ENCODE results near the gene LIPE. TPM values are rescaled to one million over a fixed set of nuclear protein-coding genes. Genes with fewer than 3 reads are reported as not detected.
A peak's percentile ranks its signal among the peaks of the same experiment; 100 is the strongest.
"Not testable (repeated sequence)": the region's sequence is repeated elsewhere in the genome, so short reads cannot be mapped to it uniquely, and the experiment has no call there.

Gene LIPE
- total RNA-seq, 1 experiment from 2014 or later: 16.3 TPM

- no peaks in the 10 kb centered on the region for H3K27me3 ChIP-seq (ENCODE audit: low read length)
- H3K36me3 ChIP-seq (ENCODE audit: insufficient read depth, low read length): no peaks in the 10 kb centered on the region
- H3K4me2 ChIP-seq (ENCODE audit: low read depth, low read length, poor library complexity, severe bottlenecking): no peak overlapping the region
- peaks cover 29% of the 10 kb centered on the region for H3K4me1 ChIP-seq (ENCODE audit: low read length)
- H2AFZ ChIP-seq (ENCODE audit: low read length): no peak overlapping the region
- H3K27ac ChIP-seq (ENCODE audit: low read length): no peak overlapping the region
- H3K9me2 ChIP-seq (replicated peaks; ENCODE audit: insufficient read depth, low read length): no peaks in the 10 kb centered on the region
- H3K4me3 ChIP-seq (ENCODE audit: low read length): no peak overlapping the region
- H4K20me1 ChIP-seq (ENCODE audit: insufficient read depth, low read depth, low read length): no peaks in the 10 kb centered on the region
- peak; percentile 38 for DNase-seq
- no peaks in the 10 kb centered on the region for H3K9me3 ChIP-seq (ENCODE audit: low read length)
- H3K9ac ChIP-seq (ENCODE audit: low read length): no peak overlapping the region
- H3K79me2 ChIP-seq (ENCODE audit: low read length): no peaks in the 10 kb centered on the region
Observed at GRCh38 chr19:42469311-42470235, 42.4 kb upstream of the LIPE start.

- H3K9ac ChIP-seq (ENCODE audit: low read length): no peak overlapping the region
- DNase-seq: peak; percentile 38
- no peak overlapping the region for H3K4me2 ChIP-seq (ENCODE audit: low read depth, low read length, poor library complexity, severe bottlenecking)
- no peaks in the 10 kb centered on the region for H3K27me3 ChIP-seq (ENCODE audit: low read length)
- no peaks in the 10 kb centered on the region for H4K20me1 ChIP-seq (ENCODE audit: insufficient read depth, low read depth, low read length)
- no peaks in the 10 kb centered on the region for H3K36me3 ChIP-seq (ENCODE audit: insufficient read depth, low read length)
- no peaks in the 10 kb centered on the region for H3K9me3 ChIP-seq (ENCODE audit: low read length)
- no peak overlapping the region for H3K4me3 ChIP-seq (ENCODE audit: low read length)
- H3K9me2 ChIP-seq (replicated peaks; ENCODE audit: insufficient read depth, low read length): no peaks in the 10 kb centered on the region
- H3K4me1 ChIP-seq (ENCODE audit: low read length): peaks cover 35% of the 10 kb centered on the region
- H2AFZ ChIP-seq (ENCODE audit: low read length): no peak overlapping the region
- H3K27ac ChIP-seq (ENCODE audit: low read length): no peak overlapping the region
- no peaks in the 10 kb centered on the region for H3K79me2 ChIP-seq (ENCODE audit: low read length)
Observed at GRCh38 chr19:42468273-42468796, 41.1 kb upstream of the LIPE start.

GRCh38 chr19:42467183-42467760 is 40.1 kb upstream of the LIPE start:
- Histone ChIP-seq H3K79me2 (ENCODE audit: low read length) (no peaks in the 10 kb centered on the region), H3K9ac (ENCODE audit: low read length) (peak overlapping the region; percentile 63), H3K4me2 (ENCODE audit: low read depth, low read length, poor library complexity, severe bottlenecking) (peak overlapping the region; percentile 63), H3K9me3 (ENCODE audit: low read length) (no peaks in the 10 kb centered on the region), H3K27ac (ENCODE audit: low read length) (peak overlapping the region; percentile 86), H3K27me3 (ENCODE audit: low read length) (no peaks in the 10 kb centered on the region), H3K4me3 (ENCODE audit: low read length) (no peak overlapping the region), H3K4me1 (ENCODE audit: low read length) (peaks cover 46% of the 10 kb centered on the region), H3K36me3 (ENCODE audit: insufficient read depth, low read length) (no peaks in the 10 kb centered on the region), H2AFZ (ENCODE audit: low read length) (peak overlapping the region; percentile 54), H3K9me2 (replicated peaks; ENCODE audit: insufficient read depth, low read length) (no peaks in the 10 kb centered on the region), H4K20me1 (ENCODE audit: insufficient read depth, low read depth, low read length) (no peaks in the 10 kb centered on the region)
- peak; percentile 60 for DNase-seq

GRCh38 chr19:42466521-42467182 is 39.5 kb upstream of the LIPE start:
- peak overlapping the region; percentile 54 for H2AFZ ChIP-seq (ENCODE audit: low read length)
- DNase-seq: peak; percentile 76
- H3K4me2 ChIP-seq (ENCODE audit: low read depth, low read length, poor library complexity, severe bottlenecking): peak overlapping the region; percentile 63
- H3K36me3 ChIP-seq (ENCODE audit: insufficient read depth, low read length): no peaks in the 10 kb centered on the region
- H3K79me2 ChIP-seq (ENCODE audit: low read length): no peaks in the 10 kb centered on the region
- H3K9me3 ChIP-seq (ENCODE audit: low read length): no peaks in the 10 kb centered on the region
- no peaks in the 10 kb centered on the region for H3K27me3 ChIP-seq (ENCODE audit: low read length)
- H4K20me1 ChIP-seq (ENCODE audit: insufficient read depth, low read depth, low read length): no peaks in the 10 kb centered on the region
- H3K4me1 ChIP-seq (ENCODE audit: low read length): peaks cover 52% of the 10 kb centered on the region
- peak overlapping the region; percentile 30; the same call in 1 of the 2 replicates for H3K4me3 ChIP-seq (ENCODE audit: low read length)
- H3K27ac ChIP-seq (ENCODE audit: low read length): peak overlapping the region; percentile 86
- no peaks in the 10 kb centered on the region for H3K9me2 ChIP-seq (replicated peaks; ENCODE audit: insufficient read depth, low read length)
- H3K9ac ChIP-seq (ENCODE audit: low read length): peak overlapping the region; percentile 63

- Histone ChIP-seq H3K9me3 (ENCODE audit: low read length) (no peaks in the 10 kb centered on the region), H4K20me1 (ENCODE audit: insufficient read depth, low read depth, low read length) (no peaks in the 10 kb centered on the region), H2AFZ (ENCODE audit: low read length) (peak overlapping the region; percentile 54), H3K36me3 (ENCODE audit: insufficient read depth, low read length) (no peaks in the 10 kb centered on the region), H3K4me2 (ENCODE audit: low read depth, low read length, poor library complexity, severe bottlenecking) (peak overlapping the region; percentile 63), H3K4me3 (ENCODE audit: low read length) (peak overlapping the region; percentile 30; the same call in 1 of the 2 replicates), H3K79me2 (ENCODE audit: low read length) (no peaks in the 10 kb centered on the region), H3K27me3 (ENCODE audit: low read length) (no peaks in the 10 kb centered on the region), H3K27ac (ENCODE audit: low read length) (peak overlapping the region; percentile 86), H3K4me1 (ENCODE audit: low read length) (peaks cover 55% of the 10 kb centered on the region), H3K9ac (ENCODE audit: low read length) (peak overlapping the region; percentile 63), H3K9me2 (replicated peaks; ENCODE audit: insufficient read depth, low read length) (no peaks in the 10 kb centered on the region)
- peak; percentile 83 for DNase-seq
Observed at GRCh38 chr19:42465827-42466280, 38.7 kb upstream of the LIPE start.

- DNase-seq: peak; percentile 63
- H2AFZ ChIP-seq (ENCODE audit: low read length): peak overlapping the region; percentile 67
- H3K9me2 ChIP-seq (replicated peaks; ENCODE audit: insufficient read depth, low read length): no peaks in the 10 kb centered on the region
- no peaks in the 10 kb centered on the region for H3K27me3 ChIP-seq (ENCODE audit: low read length)
- no peaks in the 10 kb centered on the region for H3K36me3 ChIP-seq (ENCODE audit: insufficient read depth, low read length)
- H4K20me1 ChIP-seq (ENCODE audit: insufficient read depth, low read depth, low read length): no peaks in the 10 kb centered on the region
- peak overlapping the region; percentile 13 for H3K4me2 ChIP-seq (ENCODE audit: low read depth, low read length, poor library complexity, severe bottlenecking)
- H3K27ac ChIP-seq (ENCODE audit: low read length): peak overlapping the region; percentile 91
- no peaks in the 10 kb centered on the region for H3K9me3 ChIP-seq (ENCODE audit: low read length)
- H3K9ac ChIP-seq (ENCODE audit: low read length): peak overlapping the region; percentile 53
- no peaks in the 10 kb centered on the region for H3K79me2 ChIP-seq (ENCODE audit: low read length)
- no peak overlapping the region for H3K4me3 ChIP-seq (ENCODE audit: low read length)
- H3K4me1 ChIP-seq (ENCODE audit: low read length): peaks cover 44% of the 10 kb centered on the region
Observed at GRCh38 chr19:42461700-42462324, 34.6 kb upstream of the LIPE start.

- not testable (repeated sequence) for H3K79me2 ChIP-seq (ENCODE audit: low read length); H2AFZ ChIP-seq (ENCODE audit: low read length)
Observed at GRCh38 chr19:42461231-42461630, 34.0 kb upstream of the LIPE start.

More at GRCh38 chr19:42461231-42461630, 34.0 kb upstream of the LIPE start:
- not testable (repeated sequence) for H3K9me2 ChIP-seq (replicated peaks; ENCODE audit: insufficient read depth, low read length); H3K9me3 ChIP-seq (ENCODE audit: low read length); H3K4me3 ChIP-seq (ENCODE audit: low read length); H3K36me3 ChIP-seq (ENCODE audit: insufficient read depth, low read length); H3K27me3 ChIP-seq (ENCODE audit: low read length); H3K4me2 ChIP-seq (ENCODE audit: low read depth, low read length, poor library complexity, severe bottlenecking); H4K20me1 ChIP-seq (ENCODE audit: insufficient read depth, low read depth, low read length); H3K9ac ChIP-seq (ENCODE audit: low read length); DNase-seq
- Histone ChIP-seq H3K4me1 (ENCODE audit: low read length) (peaks cover 39% of the 10 kb centered on the region), H3K27ac (ENCODE audit: low read length) (peak overlapping the region; percentile 91)
